HEK293T (cell line): ENCODE measurements around the gene TMC8.

Experiments used
- BHLHE40 ChIP-seq: fragments of 450-650 bp; IDR thresholded peaks from 2 replicates; pipeline ENCODE4 v1.6.1; 2016; ENCODE audit warnings: mild to moderate bottlenecking, moderate library complexity, borderline replicate concordance
- ELF4 ChIP-seq: fragments of 450-650 bp; IDR thresholded peaks from 2 replicates; pipeline ENCODE4 v1.6.1; 2017; ENCODE audit warnings: antibody characterized with exemption
- FOXA1 ChIP-seq: fragments of 450-650 bp; IDR thresholded peaks from 2 replicates; pipeline ENCODE4 v1.6.1; 2016; ENCODE audit warnings: mild to moderate bottlenecking
- FOXM1 ChIP-seq: fragments of 450-650 bp; IDR thresholded peaks from 2 replicates; pipeline ENCODE4 v1.6.1; 2017; ENCODE audit warnings: mild to moderate bottlenecking, borderline replicate concordance
- SP1 ChIP-seq: fragments of 450-650 bp; IDR thresholded peaks from 2 replicates; pipeline ENCODE4 v1.6.1; 2017

DNA sequence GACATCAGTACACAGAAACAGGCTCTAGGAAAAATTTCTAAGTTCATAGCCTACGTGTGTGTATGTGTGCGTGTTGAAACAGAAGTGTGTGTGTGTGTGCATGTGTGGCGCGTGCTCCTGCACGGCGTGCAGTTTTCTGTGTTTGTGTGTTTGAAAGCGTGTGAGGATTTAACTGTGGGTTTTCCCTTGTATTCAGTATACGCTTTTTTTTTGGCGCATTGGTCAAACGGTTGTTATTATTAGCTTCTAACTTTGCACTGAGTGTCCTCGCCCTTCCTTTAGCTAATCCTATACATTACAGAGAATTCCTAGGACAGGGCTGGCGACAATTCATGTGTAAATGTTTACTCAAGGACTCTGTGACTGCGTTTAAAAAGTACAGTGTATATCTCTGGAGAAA, 25.0 kb upstream of the TMC8 start:
- TF ChIP-seq FOXA1 (no peak), SP1 (no peak), BHLHE40 (no peak), ELF4 (no peak), FOXM1 (no peak)
